LNCaP clone FGC (cell line): ENCODE results near the gene CYP2A6.
A peak's percentile ranks its signal among the peaks of the same experiment; 100 is the strongest.

Experiments used
- DNase-seq: peaks from one replicate; pipeline ENCODE4 v3.0.0-alpha.2; 2011; ENCODE audit warnings: low read depth
- H3K4me3 ChIP-seq: 2 replicates; pipeline ENCODE4 v1.5.1; 2011; ENCODE audit warnings: mild to moderate bottlenecking, low read depth, low read length, control low read depth
- CTCF ChIP-seq: IDR thresholded peaks from 2 replicates; pipeline ENCODE4 v1.5.1; 2012; ENCODE audit warnings: mild to moderate bottlenecking; ENCODE audit not compliant: control insufficient read depth, insufficient read depth; ENCODE audit errors: extremely low read depth

Gene CYP2A6

GRCh38 chr19:40799558-40800338, 50.5 kb downstream of the CYP2A6 start:
- DNase-seq, result no peak
- H3K4me3 ChIP-seq, result peak overlapping the region; percentile 68
- no peak for TF ChIP-seq CTCF

- TF ChIP-seq CTCF, result no peak
- peak; percentile 91 for DNase-seq
- peak within 1 kb of the TSS; percentile 68 for H3K4me3 ChIP-seq
These were observed 51.3 kb downstream of the CYP2A6 start, which contains the start of gene EGLN2 for GRCh38 chr19:40798683-40799557. Gene EGLN2 (plus strand): TSS chr19:40799191. CDS start chr19:40800573, 1,382 bp downstream.

GRCh38 chr19:40797963-40798682, 52.1 kb downstream of the CYP2A6 start:
- no peak for DNase-seq
- TF ChIP-seq CTCF, result 0 out of 2 replicates have a peak, but pooled peaks have one; percentile 2
- peak overlapping the region; percentile 55 for H3K4me3 ChIP-seq

GRCh38 chr19:40797166-40797962, 52.9 kb downstream of the CYP2A6 start:
- TF ChIP-seq CTCF, result no peak
- no peak overlapping the region for H3K4me3 ChIP-seq
- no peak for DNase-seq
